Tibial artery (tissue), 4 donors: ENCODE data around the gene SCUBE1.

Experiments used
- DNase-seq, 2 donors: peaks; one replicate each; pipeline ENCODE4 v3.0.0-alpha.2; 2019
- H3K27ac ChIP-seq, 2 donors: fragments of 200-600 bp; sonication (generic) in 1 of 2; 1 replicate in 1 of 2; 2 replicates in 1 of 2; pipeline ENCODE4 v1.5.1; 2018 to 2019; ENCODE audit warnings: mild to moderate bottlenecking in 1 of 2
- H3K27me3 ChIP-seq, 2 donors: fragments of 200-600 bp; sonication (generic) in 1 of 2; one replicate each; pipeline versions ENCODE4 v1.5.1 to v1.6.0; 2016 to 2019
- H3K36me3 ChIP-seq, 3 donors: fragments of 200-600 bp; sonication (generic) in 2 of 3; one replicate each; pipeline ENCODE4 v1.5.1; 2016 to 2019; ENCODE audit warnings: mild to moderate bottlenecking in 2 of 3
- H3K4me1 ChIP-seq, 4 donors: fragments of 200-600 bp; sonication (generic) in 2 of 4; 1 replicate in 3 of 4; 2 replicates in 1 of 4; pipeline ENCODE4 v1.5.1; 2016 to 2019
- H3K4me3 ChIP-seq, 2 donors: fragments of 200-600 bp; sonication (generic) in 1 of 2; 1 replicate in 1 of 2; 2 replicates in 1 of 2; pipeline ENCODE4 v1.5.1; 2018 to 2019; ENCODE audit warnings: mild to moderate bottlenecking in 2 of 2
- H3K9me3 ChIP-seq, 3 donors: fragments of 200-600 bp; sonication (generic) in 1 of 3; one replicate each; pipeline ENCODE4 v1.5.1; 2016 to 2019
- CTCF ChIP-seq, 2 experiments: fragments of 200-600 bp in 1 of 2; fragments of 450-650 bp in 1 of 2; IDR thresholded peaks; one replicate each; pipeline ENCODE4 v1.5.1; 2017 to 2019; ENCODE audit warnings: antibody characterized with exemption in 2 of 2, mild to moderate bottlenecking in 1 of 2, moderate library complexity in 1 of 2
- intact Hi-C: fragments of 100-400 bp; cut with DNase I; formaldehyde crosslinking; loops from one replicate; pipeline ENCODE4 v1.15.0; 2023; ENCODE audit warnings: low total_unique reads

SCUBE1 gene

GRCh38 chr22:43345356-43345755, 2.2 kb upstream of the SCUBE1 start:
- peaks cover 0 to 19% (median 15%) of the 10 kb centered on the region in 4 donors for H3K4me1 ChIP-seq
- H3K36me3 ChIP-seq, result no peaks in the 10 kb centered on the region
- TF ChIP-seq CTCF (IDR thresholded peaks at IDR 0.05), result no peak
- intact Hi-C loops, result loop anchor here (10.0 kb wide), 1 partner anchor 71 kb away; no protein-coding TSS in a partner anchor
- H3K27ac ChIP-seq, result no peak overlapping the region
- DNase-seq, result no peak
- no peak overlapping the region for H3K4me3 ChIP-seq
- peaks cover 6 to 93% of the 10 kb centered on the region in 2 donors for H3K27me3 ChIP-seq
- no peaks in the 10 kb centered on the region for H3K9me3 ChIP-seq

GRCh38 chr22:43344520-43344787, 1.3 kb upstream of the SCUBE1 start:
- no peak for TF ChIP-seq CTCF (IDR thresholded peaks at IDR 0.05)
- no peak overlapping the region for H3K27ac ChIP-seq
- H3K36me3 ChIP-seq, result no peaks in the 10 kb centered on the region
- intact Hi-C loops, result loop anchor here (10.0 kb wide), 1 partner anchor 70 kb away; no protein-coding TSS in a partner anchor
- H3K4me1 ChIP-seq, result peaks cover 0 to 19% (median 15%) of the 10 kb centered on the region in 4 donors
- DNase-seq, result no peak
- H3K27me3 ChIP-seq, result peaks cover 6 to 91% of the 10 kb centered on the region in 2 donors
- no peak overlapping the region for H3K4me3 ChIP-seq
- H3K9me3 ChIP-seq, result no peaks in the 10 kb centered on the region

GRCh38 chr22:43343670-43344519, 723 bp upstream of the SCUBE1 start:
- peaks cover 6 to 90% of the 10 kb centered on the region in 2 donors for H3K27me3 ChIP-seq
- H3K9me3 ChIP-seq, result no peaks in the 10 kb centered on the region
- peaks cover 0 to 19% (median 15%) of the 10 kb centered on the region in 4 donors for H3K4me1 ChIP-seq
- intact Hi-C loops, result loop anchor here (10.0 kb wide), 1 partner anchor 69 kb away; no protein-coding TSS in a partner anchor
- no peak overlapping the region for H3K27ac ChIP-seq
- DNase-seq, result no peak
- peak overlapping the region; percentile 30 to 49 for H3K4me3 ChIP-seq
- no peaks in the 10 kb centered on the region for H3K36me3 ChIP-seq
- TF ChIP-seq CTCF (IDR thresholded peaks at IDR 0.05), result no peak

- intact Hi-C loops, result loop anchor here (10.0 kb wide), 1 partner anchor 68 kb away; no protein-coding TSS in a partner anchor
- Histone ChIP-seq H3K4me3 (peak overlapping the region; percentile 30 to 49), H3K27me3 (peaks cover 6 to 79% of the 10 kb centered on the region in 2 donors), H3K4me1 (peaks cover 0 to 19% (median 15%) of the 10 kb centered on the region in 4 donors), H3K27ac (no peak overlapping the region), H3K36me3 (no peaks in the 10 kb centered on the region), H3K9me3 (no peaks in the 10 kb centered on the region)
- DNase-seq, result no peak
- no peak for TF ChIP-seq CTCF (IDR thresholded peaks at IDR 0.05)
Observed at GRCh38 chr22:43342347-43343261, 568 bp downstream of the SCUBE1 start.

- Histone ChIP-seq H3K9me3 (no peaks in the 10 kb centered on the region), H3K4me1 (peaks cover 0 to 19% (median 15%) of the 10 kb centered on the region in 4 donors), H3K36me3 (no peaks in the 10 kb centered on the region), H3K27me3 (peaks cover 6 to 71% of the 10 kb centered on the region in 2 donors), H3K27ac (no peak overlapping the region), H3K4me3 (peak overlapping the region in 1 of 2 donors; percentile 49)
- DNase-seq, result no peak
- TF ChIP-seq CTCF (IDR thresholded peaks at IDR 0.05), result no peak
- intact Hi-C loops, result loop anchor here (10.0 kb wide), 1 partner anchor 67 kb away; no protein-coding TSS in a partner anchor
Observed at GRCh38 chr22:43341565-43341964, 1.6 kb downstream of the SCUBE1 start.
